Lower lobe of right lung (tissue), 2 donors: Measurements from ENCODE around the gene DYDC1. TPM values are rescaled to one million over a fixed set of nuclear protein-coding genes. Genes with fewer than 3 reads are reported as not detected.

ENCODE experiments used
- ATAC-seq, 2 donors: fragments of 200-7000 bp; cut with Tn5 transposase; one replicate each; pipeline ENCODE4 v1.9.1; 2020 to 2022; ENCODE audit warnings: mild to moderate bottlenecking in 2 of 2, moderate library complexity in 2 of 2
- DNase-seq: peaks from one replicate; pipeline ENCODE4 v3.0.0-alpha.2; 2020
- H3K27ac ChIP-seq: fragments of 200-600 bp; one replicate; pipeline ENCODE4 v1.8.0; 2022
- H3K27me3 ChIP-seq: fragments of 200-600 bp; one replicate; pipeline ENCODE4 v1.8.0; 2022; ENCODE audit warnings: low read depth
- H3K36me3 ChIP-seq: fragments of 200-600 bp; one replicate; pipeline ENCODE4 v1.8.0; 2022; ENCODE audit warnings: mild to moderate bottlenecking
- H3K4me1 ChIP-seq: fragments of 200-600 bp; one replicate; pipeline ENCODE4 v1.8.0; 2022
- H3K4me3 ChIP-seq: fragments of 200-600 bp; one replicate; pipeline ENCODE4 v1.8.0; 2022; ENCODE audit warnings: mild to moderate bottlenecking
- H3K9me3 ChIP-seq: fragments of 200-600 bp; one replicate; pipeline ENCODE4 v1.8.0; 2022
- intact Hi-C: fragments of 100-400 bp; cut with DNase I; formaldehyde crosslinking; loops from one replicate; pipeline ENCODE4 v1.11.0; 2022
- total RNA-seq: library from RNA; stranded (reverse); fragmentation: NEBNext Ultra II Directional; extraction: Animal tissue kit (Norgen Biotek cat#: 25700); gene quantifications from one replicate; pipeline ENCODE4 v1.2.1, GENCODE V29; 2021
- TF ChIP-seq, protein P1 (sequence below): fragments of 200-600 bp; IDR thresholded peaks from one replicate; pipeline ENCODE4 v1.8.0; 2022; ENCODE audit warnings: antibody characterized with exemption, mild to moderate bottlenecking
- donor health status: DM: no; HTN: yes; CAD: no; lungs with severe emphysema.

The DYDC1 gene
- total RNA-seq, 1 donor from 2014 or later: 0.77 TPM

- Histone ChIP-seq H3K36me3 (no peaks in the 10 kb centered on the region), H3K9me3 (no peaks in the 10 kb centered on the region), H3K27me3 (no peaks in the 10 kb centered on the region), H3K27ac (no peak overlapping the region), H3K4me1 (no peaks in the 10 kb centered on the region), H3K4me3 (no peak overlapping the region)
- ATAC-seq (no peak), DNase-seq (no peak)
- TF ChIP-seq, protein P1, sequence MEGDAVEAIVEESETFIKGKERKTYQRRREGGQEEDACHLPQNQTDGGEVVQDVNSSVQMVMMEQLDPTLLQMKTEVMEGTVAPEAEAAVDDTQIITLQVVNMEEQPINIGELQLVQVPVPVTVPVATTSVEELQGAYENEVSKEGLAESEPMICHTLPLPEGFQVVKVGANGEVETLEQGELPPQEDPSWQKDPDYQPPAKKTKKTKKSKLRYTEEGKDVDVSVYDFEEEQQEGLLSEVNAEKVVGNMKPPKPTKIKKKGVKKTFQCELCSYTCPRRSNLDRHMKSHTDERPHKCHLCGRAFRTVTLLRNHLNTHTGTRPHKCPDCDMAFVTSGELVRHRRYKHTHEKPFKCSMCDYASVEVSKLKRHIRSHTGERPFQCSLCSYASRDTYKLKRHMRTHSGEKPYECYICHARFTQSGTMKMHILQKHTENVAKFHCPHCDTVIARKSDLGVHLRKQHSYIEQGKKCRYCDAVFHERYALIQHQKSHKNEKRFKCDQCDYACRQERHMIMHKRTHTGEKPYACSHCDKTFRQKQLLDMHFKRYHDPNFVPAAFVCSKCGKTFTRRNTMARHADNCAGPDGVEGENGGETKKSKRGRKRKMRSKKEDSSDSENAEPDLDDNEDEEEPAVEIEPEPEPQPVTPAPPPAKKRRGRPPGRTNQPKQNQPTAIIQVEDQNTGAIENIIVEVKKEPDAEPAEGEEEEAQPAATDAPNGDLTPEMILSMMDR: no peak
- intact Hi-C loops: no loop called here
These were observed 40.5 kb upstream of the DYDC1 start for GRCh38 chr10:80397014-80397413.

DNA sequence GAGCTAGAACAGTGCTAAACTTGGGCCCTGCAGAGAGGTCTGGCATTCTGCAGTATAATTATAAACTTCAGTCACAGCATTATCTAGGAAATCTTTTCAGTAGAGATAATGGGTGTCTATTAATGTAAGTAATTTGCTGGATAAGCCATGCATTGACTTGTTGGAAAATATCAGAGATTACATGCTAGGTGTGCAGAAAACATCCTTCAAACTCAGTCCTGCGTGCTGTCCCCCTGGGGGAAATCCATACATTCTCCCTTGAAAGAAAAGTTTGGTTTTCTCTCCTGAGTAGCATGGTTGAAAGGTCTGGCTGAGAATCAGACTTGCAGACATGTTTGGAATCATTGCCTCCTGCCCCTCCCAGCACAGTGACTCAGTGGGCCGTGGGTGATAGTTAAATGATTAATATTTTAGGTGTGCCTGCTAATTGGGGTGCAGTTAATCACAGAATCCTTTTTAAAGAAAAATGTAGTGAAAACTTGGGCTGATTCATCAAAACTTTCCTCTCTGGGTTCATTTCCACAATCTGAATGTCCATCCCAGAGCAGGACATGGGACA is 37.9 kb upstream of the DYDC1 start:
- no peaks in the 10 kb centered on the region for H3K9me3 ChIP-seq
- DNase-seq: no peak
- TF ChIP-seq, protein P1: no peak

GRCh38 chr10:80392250-80392649 is 35.7 kb upstream of the DYDC1 start:
- DNase-seq: no peak
- Histone ChIP-seq H3K36me3 (no peaks in the 10 kb centered on the region), H3K9me3 (no peaks in the 10 kb centered on the region), H3K4me3 (no peak overlapping the region), H3K4me1 (no peaks in the 10 kb centered on the region), H3K27me3 (no peaks in the 10 kb centered on the region), H3K27ac (no peak overlapping the region)
- TF ChIP-seq, protein P1: no peak
- intact Hi-C loops: no loop called here
- peak in 1 of 2 donors; percentile 42 for ATAC-seq

More for the DNA sequence above, 37.9 kb upstream of the DYDC1 start:
- no peaks in the 10 kb centered on the region for H3K4me1 ChIP-seq
- ATAC-seq: no peak
- H3K36me3 ChIP-seq: no peaks in the 10 kb centered on the region
- H3K27ac ChIP-seq: no peak overlapping the region
- no peak overlapping the region for H3K4me3 ChIP-seq
- intact Hi-C loops: no loop called here
- H3K27me3 ChIP-seq: no peaks in the 10 kb centered on the region

- H3K4me3 ChIP-seq: no peak overlapping the region
- no peaks in the 10 kb centered on the region for H3K36me3 ChIP-seq
- TF ChIP-seq, protein P1: no peak
- DNase-seq (no peak), ATAC-seq (no peak)
- H3K9me3 ChIP-seq: no peaks in the 10 kb centered on the region
- no peaks in the 10 kb centered on the region for H3K4me1 ChIP-seq
- no peak overlapping the region for H3K27ac ChIP-seq
- no peaks in the 10 kb centered on the region for H3K27me3 ChIP-seq
- intact Hi-C loops: no loop called here
These were observed 34.2 kb upstream of the DYDC1 start for GRCh38 chr10:80390740-80391139.

DNA sequence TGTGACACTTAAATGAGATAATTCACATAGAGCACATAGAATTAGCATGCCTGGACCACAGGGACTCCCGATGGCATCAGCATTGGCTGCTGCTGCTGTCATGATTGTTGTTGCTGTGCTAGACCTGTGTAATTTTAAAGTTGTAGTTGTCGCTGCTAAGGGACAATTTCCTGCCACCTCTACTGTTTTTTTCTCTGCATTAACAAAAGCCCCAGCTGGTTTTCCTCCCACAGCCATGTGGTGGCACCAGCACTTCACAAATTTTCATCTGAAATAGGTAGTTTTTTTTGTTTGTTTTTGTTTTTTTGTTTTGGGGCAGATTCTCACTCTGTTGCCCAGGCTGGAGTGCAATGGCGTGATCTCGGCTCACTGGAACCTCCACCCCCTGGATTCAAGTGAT is 26.4 kb upstream of the DYDC1 start:
- no peak for DNase-seq

More for the DNA sequence above, 26.4 kb upstream of the DYDC1 start:
- Histone ChIP-seq H3K36me3 (no peaks in the 10 kb centered on the region), H3K9me3 (no peaks in the 10 kb centered on the region), H3K4me1 (no peaks in the 10 kb centered on the region), H3K4me3 (no peak overlapping the region), H3K27me3 (peaks cover 4% of the 10 kb centered on the region), H3K27ac (no peak overlapping the region)
- intact Hi-C loops: no loop called here
- ATAC-seq: no peak
- TF ChIP-seq, protein P1: peak; percentile 66
